ENCODE results near the gene METTL22. TPM values are rescaled to one million over a fixed set of nuclear protein-coding genes. Genes with fewer than 3 reads are reported as not detected.
A peak's percentile ranks its signal among the peaks of the same experiment; 100 is the strongest.

The METTL22 gene
- total RNA-seq, 1 experiment from 2014 or later, result 39.8 TPM

DNA sequence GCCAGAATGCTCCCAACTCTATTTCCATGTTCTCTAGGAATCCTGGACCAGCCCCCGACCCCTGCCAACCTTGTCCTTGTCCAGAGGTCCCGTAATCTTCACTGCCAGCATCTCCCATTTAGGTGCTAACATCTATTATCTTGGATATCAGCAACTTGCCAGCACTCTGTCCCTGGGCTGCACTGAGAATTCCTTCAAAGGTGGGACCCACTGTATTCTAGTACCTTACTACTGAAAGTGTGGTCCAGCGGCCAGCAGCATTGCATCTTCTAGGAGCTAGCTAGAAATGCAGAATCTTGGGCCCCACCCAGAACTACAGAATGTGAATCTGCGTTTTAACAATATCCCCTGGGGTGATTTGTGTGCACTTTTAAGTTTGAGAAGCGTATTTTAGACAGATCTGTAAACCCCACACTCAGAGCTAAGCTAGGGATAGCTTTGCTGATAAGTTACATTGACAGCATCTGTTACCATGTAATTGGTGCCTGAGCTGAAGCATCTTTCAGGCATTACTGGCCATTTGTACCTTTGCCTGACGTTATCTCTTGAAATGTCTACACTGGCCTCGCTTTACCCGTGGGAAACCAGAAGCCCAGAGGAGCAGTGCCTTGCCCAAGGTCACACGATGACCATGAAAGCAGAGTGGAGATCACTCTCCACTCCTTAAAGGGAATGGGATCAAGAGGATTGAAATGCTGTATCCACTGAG lies 61.2 kb downstream of the METTL22 start:
- H3K9me3 ChIP-seq, result no peaks in the 10 kb centered on the region
- BruUV-seq (replicated peaks), result no TSS peak
- no peak overlapping the region for H3K4me3 Mint-ChIP-seq (ENCODE audit: unreplicated experiment)
- TF ChIP-seq, protein P1, sequence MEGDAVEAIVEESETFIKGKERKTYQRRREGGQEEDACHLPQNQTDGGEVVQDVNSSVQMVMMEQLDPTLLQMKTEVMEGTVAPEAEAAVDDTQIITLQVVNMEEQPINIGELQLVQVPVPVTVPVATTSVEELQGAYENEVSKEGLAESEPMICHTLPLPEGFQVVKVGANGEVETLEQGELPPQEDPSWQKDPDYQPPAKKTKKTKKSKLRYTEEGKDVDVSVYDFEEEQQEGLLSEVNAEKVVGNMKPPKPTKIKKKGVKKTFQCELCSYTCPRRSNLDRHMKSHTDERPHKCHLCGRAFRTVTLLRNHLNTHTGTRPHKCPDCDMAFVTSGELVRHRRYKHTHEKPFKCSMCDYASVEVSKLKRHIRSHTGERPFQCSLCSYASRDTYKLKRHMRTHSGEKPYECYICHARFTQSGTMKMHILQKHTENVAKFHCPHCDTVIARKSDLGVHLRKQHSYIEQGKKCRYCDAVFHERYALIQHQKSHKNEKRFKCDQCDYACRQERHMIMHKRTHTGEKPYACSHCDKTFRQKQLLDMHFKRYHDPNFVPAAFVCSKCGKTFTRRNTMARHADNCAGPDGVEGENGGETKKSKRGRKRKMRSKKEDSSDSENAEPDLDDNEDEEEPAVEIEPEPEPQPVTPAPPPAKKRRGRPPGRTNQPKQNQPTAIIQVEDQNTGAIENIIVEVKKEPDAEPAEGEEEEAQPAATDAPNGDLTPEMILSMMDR (IDR thresholded peaks at IDR 0.05; ENCODE audit: insufficient read depth in 1 of 2, low read depth in 1 of 2, low read length in 1 of 2, severe bottlenecking in 1 of 2, unreplicated experiment in 1 of 2), result no peak
- H3K36me3 ChIP-seq (ENCODE audit: control insufficient read depth, insufficient read depth, low read length), result no peaks in the 10 kb centered on the region
- ChIA-PET CTCF (interaction anchor here (0.6 kb wide), 1 partner anchor 186 kb away, joined by 3 read pairs; the partner anchor contains the start of gene CARHSP1), POLR2A (no interaction called here)
- H3K4me3 ChIP-seq (ENCODE audit: low read depth, low read length), result no peak overlapping the region
- peaks cover 19% of the 10 kb centered on the region for H3K4me1 Mint-ChIP-seq (ENCODE audit: low read depth, unreplicated experiment)
- peaks cover 23% of the 10 kb centered on the region for H3K4me1 ChIP-seq
- no peaks in the 10 kb centered on the region for H3K27me3 Mint-ChIP-seq (ENCODE audit: insufficient read depth, unreplicated experiment)
- DNase-seq, result no peak
- no peak overlapping the region for H3K27ac Mint-ChIP-seq (ENCODE audit: unreplicated experiment)
- H3K36me3 Mint-ChIP-seq (ENCODE audit: insufficient read depth, unreplicated experiment), result peaks cover 29% of the 10 kb centered on the region
- intact Hi-C loops (cut with micrococcal nuclease; ENCODE audit: unreplicated experiment), result no loop called here
- no peaks in the 10 kb centered on the region for H3K27me3 ChIP-seq (replicated peaks; ENCODE audit: control insufficient read depth, insufficient read depth, low read length)
- H3K9me3 Mint-ChIP-seq (ENCODE audit: unreplicated experiment), result peaks cover 10% of the 10 kb centered on the region

DNA sequence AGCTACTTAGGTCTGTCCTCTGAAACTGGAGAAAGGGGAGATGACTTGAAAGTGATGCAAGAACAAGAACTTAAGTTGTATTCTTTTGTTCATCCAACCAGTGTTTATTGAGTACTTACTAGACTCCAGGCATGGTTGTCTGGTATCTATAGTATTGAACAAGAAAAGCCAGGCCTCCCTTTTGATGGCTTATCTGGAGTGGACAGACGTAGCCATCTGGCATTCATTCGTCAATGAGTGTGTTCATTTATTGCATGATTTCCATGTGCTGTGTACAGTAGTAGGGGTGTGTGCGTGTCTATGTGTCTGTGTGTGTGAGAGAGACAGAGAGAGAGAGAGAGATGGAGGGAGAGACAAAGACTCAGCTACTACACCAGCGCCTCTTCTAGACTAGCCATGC lies 62.1 kb downstream of the METTL22 start:
- H3K9me3 ChIP-seq, result no peaks in the 10 kb centered on the region
- CTCF ChIA-PET, result no interaction called here
- Mint-ChIP-seq H3K9me3 (ENCODE audit: unreplicated experiment) (peaks cover 10% of the 10 kb centered on the region), H3K27ac (ENCODE audit: unreplicated experiment) (no peak overlapping the region), H3K36me3 (ENCODE audit: insufficient read depth, unreplicated experiment) (peaks cover 23% of the 10 kb centered on the region), H3K4me1 (ENCODE audit: low read depth, unreplicated experiment) (peaks cover 10% of the 10 kb centered on the region), H3K4me3 (ENCODE audit: unreplicated experiment) (no peak overlapping the region), H3K27me3 (ENCODE audit: insufficient read depth, unreplicated experiment) (no peaks in the 10 kb centered on the region)
- no peaks in the 10 kb centered on the region for H3K36me3 ChIP-seq (ENCODE audit: control insufficient read depth, insufficient read depth, low read length)
- POLR2A ChIA-PET, result no interaction called here
- DNase-seq, result no peak
- peaks cover 16% of the 10 kb centered on the region for H3K4me1 ChIP-seq
- intact Hi-C loops (cut with micrococcal nuclease; ENCODE audit: unreplicated experiment), result no loop called here
- no TSS peak for BruUV-seq (replicated peaks)
- H3K27me3 ChIP-seq (replicated peaks; ENCODE audit: control insufficient read depth, insufficient read depth, low read length), result no peaks in the 10 kb centered on the region
- no peak overlapping the region for H3K4me3 ChIP-seq (ENCODE audit: low read depth, low read length)
- TF ChIP-seq, protein P1 (IDR thresholded peaks at IDR 0.05; ENCODE audit: insufficient read depth in 1 of 2, low read depth in 1 of 2, low read length in 1 of 2, severe bottlenecking in 1 of 2, unreplicated experiment in 1 of 2), result no peak

DNA sequence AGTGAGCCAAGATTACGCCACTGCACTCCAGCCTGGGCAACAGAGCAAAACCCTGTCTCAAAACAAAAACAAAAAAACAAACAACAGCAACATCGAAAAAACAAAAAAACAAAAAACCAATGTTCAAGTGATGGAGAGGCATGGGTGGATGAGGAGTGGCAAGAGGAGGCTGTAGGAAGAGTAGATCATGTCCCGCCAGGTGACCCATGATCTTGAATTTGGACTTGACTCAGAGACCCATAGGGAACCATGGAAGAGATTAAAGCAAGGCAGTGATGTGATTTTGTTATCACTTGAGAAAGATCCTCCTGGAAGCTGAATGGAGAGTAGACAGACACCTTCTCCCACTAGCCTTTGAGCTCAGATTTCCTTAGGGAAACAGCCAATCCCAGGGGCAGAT lies 64.1 kb downstream of the METTL22 start:
- peak overlapping the region; percentile 42 for H3K27ac Mint-ChIP-seq (ENCODE audit: unreplicated experiment)

More for the DNA sequence above, 64.1 kb downstream of the METTL22 start:
- H3K4me1 Mint-ChIP-seq (ENCODE audit: low read depth, unreplicated experiment), result no peaks in the 10 kb centered on the region
- Histone ChIP-seq H3K9me3 (peaks cover 14% of the 10 kb centered on the region), H3K4me3 (ENCODE audit: low read depth, low read length) (no peak overlapping the region), H3K36me3 (ENCODE audit: control insufficient read depth, insufficient read depth, low read length) (no peaks in the 10 kb centered on the region), H3K27me3 (replicated peaks; ENCODE audit: control insufficient read depth, insufficient read depth, low read length) (no peaks in the 10 kb centered on the region), H3K4me1 (0 out of 2 replicates have a peak, but pooled peaks cover 5% of the 10 kb centered on the region)
- CTCF ChIA-PET, result no interaction called here
- no peaks in the 10 kb centered on the region for H3K27me3 Mint-ChIP-seq (ENCODE audit: insufficient read depth, unreplicated experiment)
- H3K4me3 Mint-ChIP-seq (ENCODE audit: unreplicated experiment), result no peak overlapping the region
- DNase-seq, result no peak
- no TSS peak for BruUV-seq (replicated peaks)
- TF ChIP-seq, protein P1 (IDR thresholded peaks at IDR 0.05; ENCODE audit: insufficient read depth in 1 of 2, low read depth in 1 of 2, low read length in 1 of 2, severe bottlenecking in 1 of 2, unreplicated experiment in 1 of 2), result no peak
- peaks cover 15% of the 10 kb centered on the region for H3K36me3 Mint-ChIP-seq (ENCODE audit: insufficient read depth, unreplicated experiment)
- POLR2A ChIA-PET, result no interaction called here
- intact Hi-C loops (cut with micrococcal nuclease; ENCODE audit: unreplicated experiment), result no loop called here
- H3K9me3 Mint-ChIP-seq (ENCODE audit: unreplicated experiment), result peaks cover 20% of the 10 kb centered on the region

Measured in Caco-2 (cell line).